ENCODE results near the gene SPN. TPM values are rescaled to one million over a fixed set of nuclear protein-coding genes. Genes with fewer than 3 reads are reported as not detected.
"Not testable (repeated sequence)": the region's sequence is repeated elsewhere in the genome, so short reads cannot be mapped to it uniquely, and the experiment has no call there.

SPN gene
- polyA plus RNA-seq, 1 of the 3 experiments (the other 2 are of a cell fraction): 0.10 TPM

DNA sequence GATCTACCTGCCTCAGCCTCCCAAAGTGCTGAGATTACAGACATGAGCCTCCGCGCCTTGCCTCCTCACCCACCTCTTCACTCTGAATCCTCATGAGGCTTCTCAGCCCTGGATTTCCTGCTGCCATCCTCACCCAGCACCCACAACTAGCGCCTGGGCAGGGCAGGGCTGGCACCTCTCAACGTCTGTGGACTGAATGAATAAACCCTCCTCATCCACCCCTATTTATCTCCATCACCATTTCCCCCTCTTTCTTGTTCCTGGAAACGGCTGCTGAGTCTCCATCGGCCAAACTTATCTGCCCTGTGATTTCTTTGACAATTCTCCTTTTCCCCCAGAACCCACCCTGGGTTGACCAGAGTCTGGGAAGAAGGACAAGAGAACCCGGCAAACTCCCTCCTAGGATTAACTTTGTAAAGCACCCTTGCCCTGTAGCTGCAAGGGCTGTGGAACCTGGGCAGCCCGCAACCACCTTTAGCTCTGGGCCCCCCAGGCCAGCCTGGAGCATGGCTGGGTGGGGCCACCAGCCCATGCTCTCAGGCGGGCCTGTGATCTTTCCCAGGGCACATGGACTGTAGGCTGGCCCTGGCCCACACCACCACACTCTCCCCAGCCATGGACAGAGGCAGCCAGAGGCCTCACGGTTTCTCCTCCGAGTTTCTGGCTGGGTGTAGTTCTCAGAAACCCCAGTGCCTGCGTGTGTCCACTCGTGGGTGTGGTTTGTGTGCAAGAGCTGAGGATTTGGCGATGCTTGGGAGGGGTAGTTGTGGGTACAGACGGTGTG, 2.4 kb downstream of the SPN start (continued):
- TF ChIP-seq, protein P1, sequence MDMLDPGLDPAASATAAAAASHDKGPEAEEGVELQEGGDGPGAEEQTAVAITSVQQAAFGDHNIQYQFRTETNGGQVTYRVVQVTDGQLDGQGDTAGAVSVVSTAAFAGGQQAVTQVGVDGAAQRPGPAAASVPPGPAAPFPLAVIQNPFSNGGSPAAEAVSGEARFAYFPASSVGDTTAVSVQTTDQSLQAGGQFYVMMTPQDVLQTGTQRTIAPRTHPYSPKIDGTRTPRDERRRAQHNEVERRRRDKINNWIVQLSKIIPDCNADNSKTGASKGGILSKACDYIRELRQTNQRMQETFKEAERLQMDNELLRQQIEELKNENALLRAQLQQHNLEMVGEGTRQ (IDR thresholded peaks at IDR 0.05; ENCODE audit: borderline replicate concordance, low read depth, low read length): no peak
- TF ChIP-seq TAF1 (IDR thresholded peaks at IDR 0.05; ENCODE audit: borderline replicate concordance, low read depth, low read length) (no peak), TCF12 (IDR thresholded peaks at IDR 0.05) (no peak), RAD21 (IDR thresholded peaks at IDR 0.05; ENCODE audit: low read length) (no peak)
- TF ChIP-seq, protein P2, sequence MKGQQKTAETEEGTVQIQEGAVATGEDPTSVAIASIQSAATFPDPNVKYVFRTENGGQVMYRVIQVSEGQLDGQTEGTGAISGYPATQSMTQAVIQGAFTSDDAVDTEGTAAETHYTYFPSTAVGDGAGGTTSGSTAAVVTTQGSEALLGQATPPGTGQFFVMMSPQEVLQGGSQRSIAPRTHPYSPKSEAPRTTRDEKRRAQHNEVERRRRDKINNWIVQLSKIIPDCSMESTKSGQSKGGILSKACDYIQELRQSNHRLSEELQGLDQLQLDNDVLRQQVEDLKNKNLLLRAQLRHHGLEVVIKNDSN (IDR thresholded peaks at IDR 0.05; ENCODE audit: borderline replicate concordance, low read depth): no peak
- TF ChIP-seq, protein P3, sequence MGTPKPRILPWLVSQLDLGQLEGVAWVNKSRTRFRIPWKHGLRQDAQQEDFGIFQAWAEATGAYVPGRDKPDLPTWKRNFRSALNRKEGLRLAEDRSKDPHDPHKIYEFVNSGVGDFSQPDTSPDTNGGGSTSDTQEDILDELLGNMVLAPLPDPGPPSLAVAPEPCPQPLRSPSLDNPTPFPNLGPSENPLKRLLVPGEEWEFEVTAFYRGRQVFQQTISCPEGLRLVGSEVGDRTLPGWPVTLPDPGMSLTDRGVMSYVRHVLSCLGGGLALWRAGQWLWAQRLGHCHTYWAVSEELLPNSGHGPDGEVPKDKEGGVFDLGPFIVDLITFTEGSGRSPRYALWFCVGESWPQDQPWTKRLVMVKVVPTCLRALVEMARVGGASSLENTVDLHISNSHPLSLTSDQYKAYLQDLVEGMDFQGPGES (IDR thresholded peaks at IDR 0.05; ENCODE audit: low read depth, low read length): no peak

DNA sequence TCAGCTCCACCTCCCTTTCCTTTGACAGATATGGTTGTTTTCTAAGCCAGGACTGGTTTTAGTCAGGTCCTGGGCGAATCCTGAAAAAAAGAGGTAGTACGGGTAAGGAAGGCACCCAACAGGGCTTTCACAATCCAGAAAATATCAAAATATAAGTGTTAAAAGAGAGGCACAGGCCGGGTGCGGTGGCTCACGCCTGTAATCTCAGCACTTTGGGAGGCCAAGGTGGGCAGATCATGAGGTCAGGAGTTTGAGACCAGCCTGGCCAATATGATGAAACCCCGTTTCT, 4.2 kb downstream of the SPN start:
- H3K27me3 ChIP-seq (ENCODE audit: insufficient read depth); H3K4me2 ChIP-seq; CTCF ChIA-PET; H3K9ac ChIP-seq; H3F3A ChIP-seq (replicated peaks; ENCODE audit: insufficient read depth); DNase-seq; H3K4me3 ChIP-seq (ENCODE audit: low read depth in 2 of 2, low read length in 1 of 2); H3K4me1 ChIP-seq (ENCODE audit: control insufficient read depth in 1 of 2, insufficient read depth in 2 of 2, low read depth in 1 of 2, low read length in 1 of 2); H3K79me2 ChIP-seq (ENCODE audit: insufficient read depth); H3K9me2 ChIP-seq; H3K9me3 ChIP-seq; H3K27ac ChIP-seq (ENCODE audit: low read depth in 2 of 2, low read length in 1 of 2); H4K20me1 ChIP-seq (ENCODE audit: insufficient read depth); H3K36me3 ChIP-seq (replicated peaks in 1 of 2; ENCODE audit: control insufficient read depth in 1 of 2, insufficient read depth in 2 of 2, low read length in 1 of 2); POLR2A ChIA-PET; H2AFZ ChIP-seq (ENCODE audit: low read depth): not testable (repeated sequence)
- 83% methylated on average over 6 of the region's 6 CpGs for WGBS (ENCODE audit: low lambda C conversion rate)

DNA sequence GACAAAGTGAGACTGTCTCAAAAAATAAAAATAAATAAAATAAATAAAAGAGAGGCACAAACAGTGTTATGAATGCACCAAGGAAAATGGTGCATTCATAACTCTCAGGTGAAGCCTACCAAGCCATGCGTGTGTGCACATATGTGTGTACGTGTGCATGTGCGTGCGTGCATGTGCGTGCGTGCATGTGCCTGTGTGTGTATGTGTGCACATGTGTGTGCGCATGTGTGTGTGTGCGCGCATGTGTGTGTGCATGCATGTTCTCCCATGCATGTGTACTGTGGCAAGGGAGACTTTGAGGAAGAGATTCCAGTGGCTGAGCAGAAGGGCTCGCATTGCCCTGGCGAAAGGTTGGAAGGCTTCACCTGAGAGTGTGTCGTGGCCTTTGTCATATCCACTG, 4.7 kb downstream of the SPN start:
- H3K9me2 ChIP-seq: no peaks in the 10 kb centered on the region
- no peaks in the 10 kb centered on the region for H3K27me3 ChIP-seq (ENCODE audit: insufficient read depth)
- no peak for TF ChIP-seq FOSL2 (IDR thresholded peaks at IDR 0.05; ENCODE audit: borderline replicate concordance, low read depth)
- TF ChIP-seq RAD21 (IDR thresholded peaks at IDR 0.05; ENCODE audit: low read length): no peak
- TF ChIP-seq RCOR1 (IDR thresholded peaks at IDR 0.05; ENCODE audit: low read length): no peak
- no peak for TF ChIP-seq TEAD4 (IDR thresholded peaks at IDR 0.05; ENCODE audit: borderline replicate concordance, insufficient read depth)
- TF ChIP-seq EZH2phosphoT487 (IDR thresholded peaks at IDR 0.05; ENCODE audit: borderline replicate concordance, low read depth): no peak
- no peak for TF ChIP-seq SIN3A (IDR thresholded peaks at IDR 0.05; ENCODE audit: borderline replicate concordance, low read depth, low read length)
- TF ChIP-seq NRF1 (IDR thresholded peaks at IDR 0.05; ENCODE audit: low read depth, low read length): no peak
- no peak for TF ChIP-seq GABPA (IDR thresholded peaks at IDR 0.05; ENCODE audit: low read depth)
- no peak for TF ChIP-seq JUND (IDR thresholded peaks at IDR 0.05)
- TF ChIP-seq FOXM1 (IDR thresholded peaks at IDR 0.05; ENCODE audit: low read depth): no peak
- TF ChIP-seq ELF1 (IDR thresholded peaks at IDR 0.05): no peak
- no peak for TF ChIP-seq POLR2AphosphoS5 (IDR thresholded peaks at IDR 0.05; ENCODE audit: low read depth, low read length)
- TF ChIP-seq YY1 (IDR thresholded peaks at IDR 0.05; ENCODE audit: low read depth): no peak
- no peak for TF ChIP-seq GATA2 (CRISPR knock-in tag; IDR thresholded peaks at IDR 0.05)
- TF ChIP-seq, protein P4, sequence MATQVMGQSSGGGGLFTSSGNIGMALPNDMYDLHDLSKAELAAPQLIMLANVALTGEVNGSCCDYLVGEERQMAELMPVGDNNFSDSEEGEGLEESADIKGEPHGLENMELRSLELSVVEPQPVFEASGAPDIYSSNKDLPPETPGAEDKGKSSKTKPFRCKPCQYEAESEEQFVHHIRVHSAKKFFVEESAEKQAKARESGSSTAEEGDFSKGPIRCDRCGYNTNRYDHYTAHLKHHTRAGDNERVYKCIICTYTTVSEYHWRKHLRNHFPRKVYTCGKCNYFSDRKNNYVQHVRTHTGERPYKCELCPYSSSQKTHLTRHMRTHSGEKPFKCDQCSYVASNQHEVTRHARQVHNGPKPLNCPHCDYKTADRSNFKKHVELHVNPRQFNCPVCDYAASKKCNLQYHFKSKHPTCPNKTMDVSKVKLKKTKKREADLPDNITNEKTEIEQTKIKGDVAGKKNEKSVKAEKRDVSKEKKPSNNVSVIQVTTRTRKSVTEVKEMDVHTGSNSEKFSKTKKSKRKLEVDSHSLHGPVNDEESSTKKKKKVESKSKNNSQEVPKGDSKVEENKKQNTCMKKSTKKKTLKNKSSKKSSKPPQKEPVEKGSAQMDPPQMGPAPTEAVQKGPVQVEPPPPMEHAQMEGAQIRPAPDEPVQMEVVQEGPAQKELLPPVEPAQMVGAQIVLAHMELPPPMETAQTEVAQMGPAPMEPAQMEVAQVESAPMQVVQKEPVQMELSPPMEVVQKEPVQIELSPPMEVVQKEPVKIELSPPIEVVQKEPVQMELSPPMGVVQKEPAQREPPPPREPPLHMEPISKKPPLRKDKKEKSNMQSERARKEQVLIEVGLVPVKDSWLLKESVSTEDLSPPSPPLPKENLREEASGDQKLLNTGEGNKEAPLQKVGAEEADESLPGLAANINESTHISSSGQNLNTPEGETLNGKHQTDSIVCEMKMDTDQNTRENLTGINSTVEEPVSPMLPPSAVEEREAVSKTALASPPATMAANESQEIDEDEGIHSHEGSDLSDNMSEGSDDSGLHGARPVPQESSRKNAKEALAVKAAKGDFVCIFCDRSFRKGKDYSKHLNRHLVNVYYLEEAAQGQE (IDR thresholded peaks at IDR 0.05; ENCODE audit: low read depth, low read length): no peak
- TF ChIP-seq SMC3 (IDR thresholded peaks at IDR 0.05; ENCODE audit: low read depth, low read length): no peak
- no peak for TF ChIP-seq TAF1 (IDR thresholded peaks at IDR 0.05; ENCODE audit: borderline replicate concordance, low read depth, low read length)
- no peak overlapping the region for H3K9ac ChIP-seq
- H3K27ac ChIP-seq (ENCODE audit: low read depth in 2 of 2, low read length in 1 of 2): no peak overlapping the region
- 89% methylated on average over 12 of the region's 12 CpGs for WGBS (ENCODE audit: low lambda C conversion rate)
- H3K4me1 ChIP-seq (ENCODE audit: control insufficient read depth in 1 of 2, insufficient read depth in 2 of 2, low read depth in 1 of 2, low read length in 1 of 2): peaks cover 0 to 2% of the 10 kb centered on the region in 2 experiments; a peak in 1 of 4 replicates
- H3K4me2 ChIP-seq: no peak overlapping the region
- POLR2A ChIA-PET: no interaction called here
- no peaks in the 10 kb centered on the region for H3F3A ChIP-seq (replicated peaks; ENCODE audit: insufficient read depth)
- no peak for DNase-seq
- H3K79me2 ChIP-seq (ENCODE audit: insufficient read depth): no peaks in the 10 kb centered on the region
- no peaks in the 10 kb centered on the region for H3K36me3 ChIP-seq (replicated peaks in 1 of 2; ENCODE audit: control insufficient read depth in 1 of 2, insufficient read depth in 2 of 2, low read length in 1 of 2)
- no peak overlapping the region for H3K4me3 ChIP-seq (ENCODE audit: low read depth in 2 of 2, low read length in 1 of 2)
- no peaks in the 10 kb centered on the region for H3K9me3 ChIP-seq
- CTCF ChIA-PET: no interaction called here
- no peaks in the 10 kb centered on the region for H4K20me1 ChIP-seq (ENCODE audit: insufficient read depth)
- H2AFZ ChIP-seq (ENCODE audit: low read depth): no peak overlapping the region

All from SK-N-SH (cell line).